ENCODE measurements around the gene GNAT2. TPM values are rescaled to one million over a fixed set of nuclear protein-coding genes. Genes with fewer than 3 reads are reported as not detected.

The GNAT2 gene
- total and polyA plus RNA-seq, 10 of the 15 experiments (the other 5 are each of a cell fraction or from before 2014, with no cell fraction given), result 0.08 to 1.3 (median 0.41) TPM

DNA sequence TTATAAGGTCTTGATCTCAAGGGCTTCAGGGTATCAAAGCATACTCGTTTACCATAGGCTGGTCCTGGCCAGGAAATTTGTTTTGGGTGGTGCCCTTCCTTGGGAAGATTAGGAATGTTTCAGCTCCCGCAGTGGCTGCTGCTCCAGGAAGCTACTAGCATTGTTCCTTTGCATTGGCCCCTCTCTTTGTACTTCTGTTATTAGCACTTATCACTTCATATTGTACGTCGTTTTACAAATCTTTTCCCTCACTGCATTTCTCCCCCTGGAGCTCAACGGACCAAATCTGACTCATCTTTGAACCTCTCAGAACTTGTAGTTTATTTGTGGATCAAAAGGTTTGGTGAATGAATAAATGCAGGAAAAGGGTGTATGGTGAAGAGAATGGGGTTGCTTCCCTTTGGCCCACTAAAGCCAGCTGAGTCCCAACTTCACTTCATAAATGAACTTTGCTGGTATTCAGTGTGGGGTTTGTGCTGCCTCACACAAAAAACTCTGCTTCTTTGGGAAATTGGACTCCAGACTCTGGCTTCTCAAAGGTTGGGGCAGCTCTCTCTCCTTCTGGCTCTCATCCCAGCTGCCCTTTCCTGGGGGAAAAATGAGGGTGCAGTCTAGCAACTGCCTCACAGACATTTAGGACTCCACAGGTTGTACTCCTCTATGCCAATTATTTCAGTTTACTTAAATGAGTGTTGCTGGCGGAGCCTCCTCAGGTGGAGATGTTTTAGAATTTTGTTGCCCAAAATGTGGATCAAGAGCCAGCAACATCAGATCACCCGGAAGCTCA lies 5.9 kb downstream of the GNAT2 start:
- ATAC-seq, result no peak
- peaks cover 6% of the 10 kb centered on the region; the same call in 1 of the 2 replicates for H3K4me1 ChIP-seq (ENCODE audit: control insufficient read depth, insufficient read depth, low read length)
- ChIA-PET SMC1A (ENCODE audit: uncharacterized antibody, unreplicated experiment) (interaction anchor here (0.8 to 2.6 kb wide), 6 partner anchors 8 to 68 kb away, joined by 3 to 13 read pairs (median 4); no protein-coding TSS in a partner anchor), POLR2A (interaction anchor here (0.8 to 1.1 kb wide), 3 partner anchors 16 to 427 kb away, joined by 3 to 5 read pairs (median 3); no protein-coding TSS in a partner anchor), RAD21 (ENCODE audit: unreplicated experiment) (interaction anchor here (0.5 to 2.6 kb wide), 3 partner anchors 65 to 883 kb away, joined by 3 to 9 read pairs (median 4); partner anchors contain the start of gene GNAI3), CTCF (interaction anchor here (0.8 to 5.0 kb wide), 7 partner anchors 9 to 163 kb away, joined by 3 to 17 read pairs (median 5); partner anchors contain the start of gene GNAI3)
- H3K79me2 ChIP-seq (ENCODE audit: control insufficient read depth, insufficient read depth, low read length), result no peaks in the 10 kb centered on the region
- in situ Hi-C loops (cut with MboI), result no loop called here
- no peaks in the 10 kb centered on the region for H3K36me3 ChIP-seq (ENCODE audit: control insufficient read depth in 2 of 2, insufficient read depth in 2 of 2, low read length in 1 of 2)
- TF ChIP-seq, protein P1, sequence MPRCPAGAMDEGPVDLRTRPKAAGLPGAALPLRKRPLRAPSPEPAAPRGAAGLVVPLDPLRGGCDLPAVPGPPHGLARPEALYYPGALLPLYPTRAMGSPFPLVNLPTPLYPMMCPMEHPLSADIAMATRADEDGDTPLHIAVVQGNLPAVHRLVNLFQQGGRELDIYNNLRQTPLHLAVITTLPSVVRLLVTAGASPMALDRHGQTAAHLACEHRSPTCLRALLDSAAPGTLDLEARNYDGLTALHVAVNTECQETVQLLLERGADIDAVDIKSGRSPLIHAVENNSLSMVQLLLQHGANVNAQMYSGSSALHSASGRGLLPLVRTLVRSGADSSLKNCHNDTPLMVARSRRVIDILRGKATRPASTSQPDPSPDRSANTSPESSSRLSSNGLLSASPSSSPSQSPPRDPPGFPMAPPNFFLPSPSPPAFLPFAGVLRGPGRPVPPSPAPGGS (IDR thresholded peaks at IDR 0.05; ENCODE audit: borderline replicate concordance, insufficient read depth, low read depth, low read length, poor library complexity, severe bottlenecking), result no peak
- TF ChIP-seq CEBPB (IDR thresholded peaks at IDR 0.05; ENCODE audit: borderline replicate concordance in 1 of 2, low read depth in 2 of 2, low read length in 2 of 2) (no peak), MEF2B (IDR thresholded peaks at IDR 0.05; ENCODE audit: partially characterized antibody, poor library complexity, severe bottlenecking) (no peak), BACH1 (IDR thresholded peaks at IDR 0.05; ENCODE audit: borderline replicate concordance) (no peak), KLF5 (IDR thresholded peaks at IDR 0.05; ENCODE audit: partially characterized antibody) (no peak), RFX5 (IDR thresholded peaks at IDR 0.05; ENCODE audit: low read depth, low read length) (no peak), BCLAF1 (IDR thresholded peaks at IDR 0.05) (no peak), EED (IDR thresholded peaks at IDR 0.05; ENCODE audit: low read depth) (no peak), SUPT20H (IDR thresholded peaks at IDR 0.05; ENCODE audit: borderline replicate concordance, control insufficient read depth, low read depth, low read length) (no peak), MEF2A (IDR thresholded peaks at IDR 0.05; ENCODE audit: insufficient read depth, low read depth, low read length) (no peak), MTA3 (IDR thresholded peaks at IDR 0.05; ENCODE audit: borderline replicate concordance, low read length) (no peak), TARDBP (IDR thresholded peaks at IDR 0.05; ENCODE audit: borderline replicate concordance) (no peak)
- TF ChIP-seq, protein P2, sequence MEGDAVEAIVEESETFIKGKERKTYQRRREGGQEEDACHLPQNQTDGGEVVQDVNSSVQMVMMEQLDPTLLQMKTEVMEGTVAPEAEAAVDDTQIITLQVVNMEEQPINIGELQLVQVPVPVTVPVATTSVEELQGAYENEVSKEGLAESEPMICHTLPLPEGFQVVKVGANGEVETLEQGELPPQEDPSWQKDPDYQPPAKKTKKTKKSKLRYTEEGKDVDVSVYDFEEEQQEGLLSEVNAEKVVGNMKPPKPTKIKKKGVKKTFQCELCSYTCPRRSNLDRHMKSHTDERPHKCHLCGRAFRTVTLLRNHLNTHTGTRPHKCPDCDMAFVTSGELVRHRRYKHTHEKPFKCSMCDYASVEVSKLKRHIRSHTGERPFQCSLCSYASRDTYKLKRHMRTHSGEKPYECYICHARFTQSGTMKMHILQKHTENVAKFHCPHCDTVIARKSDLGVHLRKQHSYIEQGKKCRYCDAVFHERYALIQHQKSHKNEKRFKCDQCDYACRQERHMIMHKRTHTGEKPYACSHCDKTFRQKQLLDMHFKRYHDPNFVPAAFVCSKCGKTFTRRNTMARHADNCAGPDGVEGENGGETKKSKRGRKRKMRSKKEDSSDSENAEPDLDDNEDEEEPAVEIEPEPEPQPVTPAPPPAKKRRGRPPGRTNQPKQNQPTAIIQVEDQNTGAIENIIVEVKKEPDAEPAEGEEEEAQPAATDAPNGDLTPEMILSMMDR (IDR thresholded peaks at IDR 0.05 in 2 of 3, conservative IDR thresholded peaks at IDR 0.05 in 1 of 3; ENCODE audit: control insufficient read depth in 2 of 3, extremely low read depth in 1 of 3, insufficient read depth in 1 of 3, low read depth in 3 of 3, low read length in 3 of 3), result no peak
- TF ChIP-seq, protein P3, sequence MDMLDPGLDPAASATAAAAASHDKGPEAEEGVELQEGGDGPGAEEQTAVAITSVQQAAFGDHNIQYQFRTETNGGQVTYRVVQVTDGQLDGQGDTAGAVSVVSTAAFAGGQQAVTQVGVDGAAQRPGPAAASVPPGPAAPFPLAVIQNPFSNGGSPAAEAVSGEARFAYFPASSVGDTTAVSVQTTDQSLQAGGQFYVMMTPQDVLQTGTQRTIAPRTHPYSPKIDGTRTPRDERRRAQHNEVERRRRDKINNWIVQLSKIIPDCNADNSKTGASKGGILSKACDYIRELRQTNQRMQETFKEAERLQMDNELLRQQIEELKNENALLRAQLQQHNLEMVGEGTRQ (IDR thresholded peaks at IDR 0.05; ENCODE audit: borderline replicate concordance, low read depth, low read length), result no peak
- no peak overlapping the region for H3K4me3 ChIP-seq
- H3K27me3 ChIP-seq (replicated peaks in 1 of 2; ENCODE audit: control insufficient read depth in 2 of 2, insufficient read depth in 2 of 2, low read length in 1 of 2), result no peaks in the 10 kb centered on the region
- no peaks in the 10 kb centered on the region for H3K9me3 ChIP-seq (replicated peaks; ENCODE audit: control insufficient read depth, insufficient read depth, low read length)
- no peak overlapping the region for H3K9ac ChIP-seq (ENCODE audit: control insufficient read depth, insufficient read depth, low read length)
- no peak overlapping the region for H3K4me2 ChIP-seq (ENCODE audit: control insufficient read depth, insufficient read depth)
- no peak for DNase-seq (ENCODE audit: low read depth, low spot score)
- WGBS (ENCODE audit: insufficient coverage, insufficient replicate concordance, low lambda C conversion rate, missing lambda C conversion rate), result 68% methylated on average over 7 of the region's 7 CpGs
- BruUV-seq (replicated peaks), result no TSS peak
- no peak overlapping the region for H3K27ac ChIP-seq (ENCODE audit: control insufficient read depth, insufficient read depth)
- no peak overlapping the region for H2AFZ ChIP-seq (ENCODE audit: control insufficient read depth, low read depth, low read length)
- FAIRE-seq, result no peak
- intact Hi-C loops (cut with micrococcal nuclease; ENCODE audit: unreplicated experiment), result no loop called here
- H4K20me1 ChIP-seq (ENCODE audit: control insufficient read depth, insufficient read depth), result no peaks in the 10 kb centered on the region

Measured in GM12878 (cell line).